GM19043 (cell line): ENCODE results near the gene LYPD6B.

Source experiments
- ATAC-seq: cut with Tn5 transposase; IDR thresholded peaks from one replicate; pipeline ENCODE4 v1.9.1; 2021; ENCODE audit warnings: low read depth; ENCODE audit not compliant: unreplicated experiment

Gene LYPD6B

GRCh38 chr2:149183187-149183586, 144.7 kb downstream of the LYPD6B start:
- no peak for ATAC-seq

GRCh38 chr2:149184991-149185390, 146.5 kb downstream of the LYPD6B start:
- no peak for ATAC-seq

- ATAC-seq, result no peak
Observed at GRCh38 chr2:149185942-149186490, 147.5 kb downstream of the LYPD6B start.

GRCh38 chr2:149187057-149187456, 148.6 kb downstream of the LYPD6B start:
- ATAC-seq, result no peak

- ATAC-seq, result no peak
Observed at GRCh38 chr2:149188291-149188690, 149.8 kb downstream of the LYPD6B start.

- ATAC-seq, result no peak
Observed at GRCh38 chr2:149189769-149190168, 151.3 kb downstream of the LYPD6B start.

- no peak for ATAC-seq
Observed at GRCh38 chr2:149191915-149192314, 153.4 kb downstream of the LYPD6B start.

- no peak for ATAC-seq
Observed at GRCh38 chr2:149192427-149192826, 153.9 kb downstream of the LYPD6B start.

- no peak for ATAC-seq
Observed at GRCh38 chr2:149200109-149200520, 161.6 kb downstream of the LYPD6B start.

GRCh38 chr2:149204686-149205085, 166.2 kb downstream of the LYPD6B start:
- ATAC-seq, result no peak

- ATAC-seq, result no peak
Observed at GRCh38 chr2:149205143-149205542, 166.6 kb downstream of the LYPD6B start.

- no peak for ATAC-seq
Observed at GRCh38 chr2:149213764-149214493, 175.4 kb downstream of the LYPD6B start.

- no peak for ATAC-seq
Observed at GRCh38 chr2:149218497-149218896, 180.0 kb downstream of the LYPD6B start.

- no peak for ATAC-seq
Observed at GRCh38 chr2:149219856-149220255, 181.4 kb downstream of the LYPD6B start.

- no peak for ATAC-seq
Observed at GRCh38 chr2:149221002-149221401, 182.5 kb downstream of the LYPD6B start.

GRCh38 chr2:149221898-149222297, 183.4 kb downstream of the LYPD6B start:
- no peak for ATAC-seq

- no peak for ATAC-seq
Observed at GRCh38 chr2:149223472-149224095, 185.1 kb downstream of the LYPD6B start.

- ATAC-seq, result no peak
Observed at GRCh38 chr2:149224543-149224942, 186.0 kb downstream of the LYPD6B start.

- no peak for ATAC-seq
Observed at GRCh38 chr2:149225446-149225845, 186.9 kb downstream of the LYPD6B start.

GRCh38 chr2:149226790-149227189, 188.3 kb downstream of the LYPD6B start:
- ATAC-seq, result no peak

GRCh38 chr2:149235816-149236375, 197.4 kb downstream of the LYPD6B start:
- no peak for ATAC-seq

GRCh38 chr2:149236410-149236809, 197.9 kb downstream of the LYPD6B start:
- no peak for ATAC-seq
